HG03571 (cell line): ENCODE measurements around the gene C16orf74.

ENCODE experiments used
- ATAC-seq: cut with Tn5 transposase; IDR thresholded peaks from one replicate; pipeline ENCODE4 v1.9.1; 2021; ENCODE audit not compliant: unreplicated experiment

C16orf74 gene

GRCh38 chr16:85774811-85775210, 23.9 kb upstream of the C16orf74 start:
- no peak for ATAC-seq

DNA sequence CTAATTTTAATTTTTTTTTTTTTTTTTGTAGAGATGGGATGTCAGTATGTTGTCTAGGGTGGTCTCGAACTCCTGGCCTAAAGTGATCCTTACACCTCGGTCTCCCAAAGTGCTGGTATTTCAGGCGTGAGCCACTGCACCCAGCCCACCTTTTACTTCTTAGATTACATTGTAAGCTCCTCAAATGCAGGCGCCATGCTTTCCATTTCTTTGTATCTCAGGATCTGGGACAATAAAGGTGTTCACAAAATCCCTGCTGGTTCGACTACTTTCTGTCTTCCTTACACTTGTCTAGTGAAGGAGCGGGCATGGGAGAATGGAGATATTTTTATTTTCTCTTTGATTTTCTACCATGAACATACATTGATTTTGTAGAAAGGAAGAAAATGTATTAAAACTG, 23.2 kb upstream of the C16orf74 start:
- no peak for ATAC-seq

GRCh38 chr16:85773044-85773443, 22.1 kb upstream of the C16orf74 start:
- ATAC-seq = no peak

- ATAC-seq = no peak
These were observed 19.8 kb upstream of the C16orf74 start for GRCh38 chr16:85770741-85771140.

- no peak for ATAC-seq
These were observed 17.3 kb upstream of the C16orf74 start for GRCh38 chr16:85768199-85768598.

DNA sequence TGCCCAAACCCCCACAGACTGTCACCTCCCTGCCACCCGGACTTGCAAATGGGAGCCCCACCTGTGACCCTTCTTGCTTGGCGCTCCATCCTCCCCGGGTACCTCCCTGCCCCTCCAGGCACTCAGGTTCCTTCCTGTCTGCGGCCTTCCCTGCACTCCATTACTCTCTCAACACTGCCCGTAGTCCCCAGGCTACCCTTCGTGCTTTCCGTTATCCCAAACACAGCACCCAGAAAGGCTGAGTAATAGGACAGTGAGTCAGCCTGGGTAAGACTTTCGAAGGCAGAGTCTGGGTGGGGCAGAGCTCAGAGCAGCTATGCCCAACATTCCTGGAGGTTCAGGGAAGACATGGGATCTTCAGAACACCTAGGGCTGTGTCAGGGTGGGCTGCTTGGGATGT, 16.6 kb upstream of the C16orf74 start:
- ATAC-seq = no peak

DNA sequence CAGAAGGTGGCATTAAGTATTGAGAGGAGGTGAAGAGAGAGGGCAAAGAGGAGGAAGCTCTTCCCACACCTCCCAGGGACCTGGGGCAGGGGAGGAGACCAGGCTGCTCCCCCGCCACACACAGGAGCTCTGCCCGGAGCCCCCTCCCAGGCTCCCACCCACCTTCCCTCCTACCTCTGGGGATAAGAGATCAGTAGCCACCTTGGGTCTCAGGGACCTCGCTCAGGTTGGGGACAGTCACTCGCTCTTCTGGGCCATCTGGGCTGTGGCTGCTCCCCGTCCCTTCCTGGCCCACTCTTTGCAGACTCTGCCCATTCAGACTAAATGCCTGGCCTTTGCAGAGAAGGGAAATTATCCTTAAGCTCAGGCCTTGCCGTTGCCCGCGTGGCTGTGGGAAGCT, 14.9 kb upstream of the C16orf74 start:
- no peak for ATAC-seq

GRCh38 chr16:85765211-85765610, 14.3 kb upstream of the C16orf74 start:
- no peak for ATAC-seq

DNA sequence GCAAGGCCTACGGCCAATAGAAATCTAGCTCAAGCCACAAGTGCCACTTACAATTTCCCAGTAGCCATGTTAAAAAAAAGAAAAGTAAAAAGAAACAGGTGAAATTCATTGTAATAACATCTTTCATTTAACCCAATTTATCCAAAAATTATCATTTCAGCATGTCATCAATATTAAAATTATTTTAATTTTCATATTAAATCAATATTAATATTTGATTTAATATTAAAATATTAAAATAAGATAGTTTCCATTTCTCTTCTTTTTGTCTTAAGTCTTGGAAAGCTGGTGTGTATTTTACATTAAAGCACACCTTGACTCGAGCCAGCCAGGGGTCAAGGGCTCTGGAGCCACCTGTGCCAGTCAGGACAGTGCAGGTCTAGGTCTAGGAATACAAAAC, 12.7 kb upstream of the C16orf74 start:
- no peak for ATAC-seq

GRCh38 chr16:85762970-85763369, 12.1 kb upstream of the C16orf74 start:
- no peak for ATAC-seq

GRCh38 chr16:85761861-85762260, 11.0 kb upstream of the C16orf74 start:
- ATAC-seq = no peak

DNA sequence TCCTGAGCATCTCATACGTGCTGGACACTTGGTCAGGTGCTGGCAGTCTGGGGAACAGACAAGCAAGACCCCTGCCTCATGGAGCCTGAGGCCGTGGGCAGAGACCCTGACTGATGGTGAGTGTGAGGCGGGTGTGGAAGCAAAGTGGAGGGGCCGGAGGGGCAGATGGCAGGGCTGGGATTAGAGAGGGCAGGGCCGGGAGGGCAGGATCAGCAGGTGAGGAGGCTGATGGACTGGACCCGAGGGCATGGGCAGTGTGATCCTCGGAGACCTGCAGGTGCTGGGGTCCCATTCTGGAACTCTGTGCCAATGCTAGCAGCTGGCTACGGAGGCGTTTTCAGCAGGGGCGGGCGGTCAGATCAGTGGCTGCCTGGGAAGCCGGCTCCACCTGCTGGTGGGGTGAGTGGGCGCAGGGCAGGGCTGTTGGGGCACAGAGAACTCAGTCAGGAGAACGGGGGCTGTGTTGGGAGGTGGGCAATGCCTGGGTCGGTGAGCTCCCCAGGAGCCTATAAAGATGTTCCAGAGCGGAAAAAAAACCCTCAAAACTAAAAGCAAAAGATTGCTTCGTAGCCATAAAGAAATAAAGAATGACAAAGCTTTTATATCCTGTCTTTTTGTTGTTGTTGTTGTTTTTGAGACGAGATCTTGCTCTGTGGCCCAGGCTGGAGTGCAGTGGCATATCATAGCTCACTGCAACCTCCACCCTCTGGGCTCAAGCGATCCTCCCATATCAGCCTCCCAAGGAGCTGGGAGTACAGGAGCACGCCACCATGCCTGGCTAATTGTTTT, 8.9 kb upstream of the C16orf74 start:
- no peak for ATAC-seq

GRCh38 chr16:85759136-85759535, 8.2 kb upstream of the C16orf74 start:
- ATAC-seq = no peak

DNA sequence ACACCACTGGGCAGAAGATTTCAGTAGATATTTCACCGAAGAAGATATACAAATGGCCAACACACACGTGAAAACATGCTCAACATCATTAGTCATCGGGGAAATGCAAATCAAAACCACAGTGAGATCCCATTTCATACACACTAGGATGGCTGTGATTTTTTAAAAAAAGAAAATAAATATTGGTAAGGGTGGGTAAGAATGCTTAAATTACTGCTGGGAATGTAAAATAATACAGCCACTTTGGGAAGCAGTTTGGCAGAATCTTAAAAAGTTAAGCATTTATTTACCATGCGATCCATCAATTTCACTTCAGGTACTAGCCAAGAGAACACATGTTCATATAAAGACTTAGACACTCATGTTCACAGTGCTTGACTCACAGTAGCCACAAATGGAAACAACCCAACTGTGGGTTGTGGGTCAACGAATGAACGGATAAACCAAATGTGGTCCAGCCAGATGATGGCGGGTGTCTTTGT, 6.5 kb upstream of the C16orf74 start:
- peak; percentile 31 for ATAC-seq

DNA sequence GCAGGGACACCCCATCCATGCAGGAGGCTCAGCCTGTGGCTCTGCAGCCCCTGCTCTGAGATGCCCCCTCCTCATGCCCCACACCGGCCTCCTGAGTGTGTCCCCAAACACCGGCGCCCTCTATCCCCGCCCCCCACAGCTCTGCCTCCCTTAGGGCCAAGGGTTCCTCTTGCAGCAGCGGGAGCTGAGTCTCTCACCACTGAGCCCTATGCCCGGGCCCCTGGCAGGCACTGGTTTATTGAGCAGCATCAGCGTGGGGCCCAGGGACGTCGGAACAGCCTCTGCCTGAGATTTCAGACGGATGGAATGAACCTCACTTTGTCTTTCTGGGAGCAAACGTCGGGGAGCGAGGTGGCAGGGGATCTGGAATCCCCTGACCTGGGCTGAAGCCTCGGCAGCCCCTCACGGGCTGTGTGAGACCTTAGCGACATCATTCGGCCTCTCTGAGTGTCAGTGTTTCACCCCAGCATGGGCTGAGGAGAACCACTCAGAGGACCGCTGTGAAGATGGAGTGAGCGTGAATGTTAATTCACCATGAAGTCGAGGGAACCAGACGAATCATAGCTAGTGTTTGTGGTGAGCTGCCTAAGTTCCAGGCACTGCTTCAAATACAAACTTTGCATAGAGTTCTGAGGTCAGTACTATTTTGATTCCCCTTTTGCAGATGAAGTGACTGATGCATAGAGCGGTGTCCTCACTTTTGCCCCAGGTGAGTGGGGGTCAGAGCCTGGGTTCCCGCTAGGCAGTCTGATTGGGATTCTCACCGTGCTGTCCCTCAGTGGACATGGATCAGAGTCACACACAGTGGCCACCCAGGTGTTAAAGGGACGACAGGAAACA, 5.3 kb upstream of the C16orf74 start:
- peak; percentile 31 for ATAC-seq

GRCh38 chr16:85754413-85754812, 3.5 kb upstream of the C16orf74 start:
- no peak for ATAC-seq

DNA sequence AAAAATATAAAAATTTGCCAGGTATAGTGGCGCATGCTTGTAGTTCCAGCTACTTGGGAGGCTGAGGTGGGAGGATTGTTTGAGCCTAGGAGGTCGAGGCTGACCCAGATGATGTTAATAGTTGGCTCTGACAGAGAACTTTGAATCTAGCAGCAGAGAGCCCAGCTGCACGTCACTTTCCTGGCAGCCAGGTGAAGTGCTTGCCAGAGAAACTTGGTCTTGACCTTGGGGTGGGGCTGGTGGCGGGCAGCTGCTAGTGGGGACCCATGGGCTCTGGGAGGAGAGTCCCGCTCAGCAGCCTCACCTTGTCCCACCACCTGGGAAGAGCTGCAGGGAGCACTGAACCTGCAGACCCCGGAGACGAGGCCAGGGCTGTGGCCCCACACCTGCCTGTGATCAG, 3.1 kb upstream of the C16orf74 start:
- no peak for ATAC-seq

- ATAC-seq = no peak
These were observed 2.7 kb upstream of the C16orf74 start for GRCh38 chr16:85753559-85753958.

DNA sequence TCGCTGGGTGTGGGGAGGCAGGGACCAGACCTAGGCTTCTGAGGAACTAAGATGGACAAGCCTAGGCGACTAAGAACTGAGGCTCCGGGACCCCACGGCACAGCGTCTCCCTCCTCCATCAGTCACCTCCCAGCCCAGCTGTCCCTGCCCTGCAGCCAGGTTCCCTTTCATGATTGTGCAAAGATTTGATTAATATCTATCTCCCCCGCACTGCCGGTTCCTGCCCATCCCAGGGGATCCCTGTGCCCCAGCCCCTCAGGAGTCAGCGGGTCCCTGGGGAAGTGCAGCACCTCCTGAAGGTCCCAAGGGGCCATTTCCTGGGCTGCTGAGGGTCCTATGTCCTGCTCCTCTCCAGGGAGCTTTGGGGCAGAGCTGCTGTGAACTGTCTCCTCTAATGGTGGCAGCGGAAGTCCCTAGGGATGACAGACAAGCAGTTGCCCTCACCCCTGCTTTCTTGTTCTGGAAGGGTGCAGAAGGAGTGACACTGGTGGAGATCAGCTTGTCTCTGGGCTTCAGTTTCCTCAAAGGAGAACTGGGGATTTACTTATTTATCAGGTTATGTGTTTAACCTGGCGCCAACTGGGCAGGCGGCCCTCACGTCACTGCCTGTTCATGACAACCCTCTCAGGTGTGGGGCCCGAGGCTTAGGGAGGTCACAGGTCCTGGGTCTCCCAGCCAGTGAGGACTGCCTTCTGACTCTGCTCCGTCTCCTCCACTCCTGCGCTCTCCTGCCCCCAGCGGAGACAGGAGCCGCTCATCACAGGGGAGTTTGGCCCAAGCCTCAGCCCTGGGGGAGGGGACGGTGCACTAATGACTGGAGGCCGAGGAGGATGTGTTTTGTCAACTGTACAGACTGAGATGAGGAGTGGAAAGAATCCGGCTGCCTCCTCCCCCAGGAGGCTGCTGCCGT, 1.9 kb upstream of the C16orf74 start:
- no peak for ATAC-seq

GRCh38 chr16:85751698-85752501, 1.0 kb upstream of the C16orf74 start:
- no peak for ATAC-seq
